HG02943 (cell line): Measurements from ENCODE around the gene TUBB4B.
A peak's percentile ranks its signal among the peaks of the same experiment; 100 is the strongest.

Experiments
- ATAC-seq: cut with Tn5 transposase; IDR thresholded peaks from one replicate; pipeline ENCODE4 v1.9.1; 2021; ENCODE audit warnings: mild to moderate bottlenecking, low read depth, moderate library complexity; ENCODE audit not compliant: unreplicated experiment

TUBB4B gene

GRCh38 chr9:137240841-137241489, at the start of gene TUBB4B:
TSS of gene TUBB4B (plus strand) at chr9:137241287. CDS start at chr9:137241361, 74 bp downstream.
- peak; percentile 72 for ATAC-seq

- ATAC-seq, result no peak
These were observed 49.2 kb upstream of the TUBB4B start for GRCh38 chr9:137191691-137192447.

- no peak for ATAC-seq
These were observed 48.7 kb upstream of the TUBB4B start for GRCh38 chr9:137192448-137192780.

GRCh38 chr9:137192859-137193258, 48.2 kb upstream of the TUBB4B start:
- ATAC-seq, result no peak

GRCh38 chr9:137193771-137194170, 47.3 kb upstream of the TUBB4B start:
- ATAC-seq, result no peak

- no peak for ATAC-seq
These were observed 46.7 kb upstream of the TUBB4B start for GRCh38 chr9:137194388-137194787.

GRCh38 chr9:137194909-137195308, 46.2 kb upstream of the TUBB4B start:
- no peak for ATAC-seq

- no peak for ATAC-seq
These were observed 45.4 kb upstream of the TUBB4B start for GRCh38 chr9:137195525-137196220.

- ATAC-seq, result no peak
These were observed 42.8 kb upstream of the TUBB4B start for GRCh38 chr9:137198051-137198901.

GRCh38 chr9:137198902-137199283, 42.2 kb upstream of the TUBB4B start:
- ATAC-seq, result no peak

- no peak for ATAC-seq
These were observed 41.5 kb upstream of the TUBB4B start for GRCh38 chr9:137199411-137200121.

GRCh38 chr9:137200311-137201204, 40.5 kb upstream of the TUBB4B start, which contains the start of gene TPRN:
TSS of gene TPRN (minus strand) at chr9:137200741. CDS start at chr9:137200711, 30 bp downstream.
- peak; percentile 89 for ATAC-seq

GRCh38 chr9:137201205-137201868, 39.8 kb upstream of the TUBB4B start:
- no peak for ATAC-seq

- no peak for ATAC-seq
These were observed 38.1 kb upstream of the TUBB4B start for GRCh38 chr9:137202966-137203365.

- no peak for ATAC-seq
These were observed 36.4 kb upstream of the TUBB4B start for GRCh38 chr9:137204731-137205125.

- ATAC-seq, result no peak
These were observed 35.7 kb upstream of the TUBB4B start, which contains the start of the genes NDOR1 and TMEM203 for GRCh38 chr9:137205126-137206069. TSS of gene NDOR1 (plus strand) at chr9:137205700. CDS start at chr9:137205778, 78 bp downstream. TSS of gene TMEM203 (minus strand) at chr9:137205648. CDS start at chr9:137205414, 234 bp downstream.

GRCh38 chr9:137206602-137207001, 34.5 kb upstream of the TUBB4B start:
- no peak for ATAC-seq
